T-helper 2 cell (primary cell): ENCODE measurements around the gene CREB1.

Experiments
- DNase-seq, 5 experiments: peaks; one replicate each; pipeline versions ENCODE4 v3.0.0 to v3.0.0-alpha.2; 2012 to 2022

The CREB1 gene

GRCh38 chr2:207504513-207505170 lies 25.1 kb upstream of the CREB1 start:
- no peak for DNase-seq

GRCh38 chr2:207505171-207505570 lies 24.6 kb upstream of the CREB1 start:
- DNase-seq: no peak

GRCh38 chr2:207505728-207506127 lies 24.0 kb upstream of the CREB1 start:
- DNase-seq: peak in 2 of 5 experiments; percentile 15 to 49

GRCh38 chr2:207506426-207506825 lies 23.3 kb upstream of the CREB1 start:
- peak in 1 of 5 experiments; percentile 51 for DNase-seq

- no peak for DNase-seq
Observed at GRCh38 chr2:207510148-207510547, 19.6 kb upstream of the CREB1 start.

GRCh38 chr2:207511851-207512250 lies 17.9 kb upstream of the CREB1 start:
- no peak for DNase-seq

GRCh38 chr2:207512356-207512755 lies 17.4 kb upstream of the CREB1 start:
- DNase-seq: no peak

GRCh38 chr2:207513551-207514257 lies 16.1 kb upstream of the CREB1 start:
- DNase-seq: no peak

- no peak for DNase-seq
Observed at GRCh38 chr2:207514451-207514850, 15.3 kb upstream of the CREB1 start.

GRCh38 chr2:207515671-207516070 lies 14.1 kb upstream of the CREB1 start:
- peak in 1 of 5 experiments; percentile 55 for DNase-seq

- no peak for DNase-seq
Observed at GRCh38 chr2:207516206-207516605, 13.6 kb upstream of the CREB1 start.

- DNase-seq: no peak
Observed at GRCh38 chr2:207523005-207523404, 6.8 kb upstream of the CREB1 start.

- peak in 1 of 5 experiments; percentile 45 for DNase-seq
Observed at GRCh38 chr2:207525296-207525695, 4.5 kb upstream of the CREB1 start.

GRCh38 chr2:207528980-207529329 lies 807 bp upstream of the CREB1 start:
- peak in 4 of 5 experiments; percentile 41 to 81 (median 68) for DNase-seq

- DNase-seq: peak in 4 of 5 experiments; percentile 26 to 79 (median 62)
Observed at GRCh38 chr2:207530160-207531031, 634 bp downstream of the CREB1 start.

GRCh38 chr2:207531032-207531952 lies 1.5 kb downstream of the CREB1 start:
- DNase-seq: peak in 2 of 5 experiments; percentile 26 to 84

GRCh38 chr2:207532676-207533075 lies 2.9 kb downstream of the CREB1 start:
- no peak for DNase-seq

- DNase-seq: no peak
Observed at GRCh38 chr2:207533461-207534008, 3.8 kb downstream of the CREB1 start.

GRCh38 chr2:207534417-207534816 lies 4.7 kb downstream of the CREB1 start:
- no peak for DNase-seq

GRCh38 chr2:207539470-207539869 lies 9.7 kb downstream of the CREB1 start:
- DNase-seq: no peak

GRCh38 chr2:207540431-207540830 lies 10.7 kb downstream of the CREB1 start:
- DNase-seq: no peak

GRCh38 chr2:207541933-207542332 lies 12.2 kb downstream of the CREB1 start:
- no peak for DNase-seq
